Measurements from ENCODE around the gene PHACTR1. TPM values are rescaled to one million over a fixed set of nuclear protein-coding genes. Genes with fewer than 3 reads are reported as not detected.

Gene PHACTR1
- total and polyA plus RNA-seq, 2 of the 4 experiments (the other 2 are of a cell fraction) = not detected

DNA sequence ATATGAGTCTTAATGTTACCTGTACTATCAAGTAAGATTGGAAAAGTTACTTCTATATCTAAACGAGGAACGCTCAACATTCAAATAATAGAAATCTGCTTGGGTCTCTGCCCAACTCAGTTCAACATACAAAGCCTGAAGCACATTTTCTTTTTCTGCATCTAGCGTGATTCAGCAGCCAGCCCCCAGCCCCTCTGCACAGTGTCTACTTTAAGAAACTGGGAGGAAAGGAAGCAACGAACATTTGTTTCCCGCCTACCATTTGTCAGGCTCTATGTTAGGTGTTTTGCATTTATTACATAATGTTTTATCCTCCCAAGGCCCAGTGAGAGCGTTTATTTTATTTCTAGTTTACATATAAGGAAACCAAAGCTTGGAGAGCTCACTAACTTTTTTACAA is 17.3 kb downstream of the PHACTR1 start:
- H2BK5ac ChIP-seq (ENCODE audit: low read depth, low read length, poor library complexity, severe bottlenecking) = no peak overlapping the region
- no peak overlapping the region for H3K23ac ChIP-seq (ENCODE audit: low read depth, low read length)
- H2AK5ac ChIP-seq (ENCODE audit: low read depth, low read length) = no peak overlapping the region
- H4K91ac ChIP-seq (ENCODE audit: insufficient read depth, low read depth, low read length) = no peak overlapping the region
- H3K9ac ChIP-seq (ENCODE audit: low read depth, low read length) = no peak overlapping the region
- in situ Hi-C loops (cut with MboI; ENCODE audit: low sequenced_read_pairs) = no loop called here
- H4K8ac ChIP-seq (ENCODE audit: low read depth in 2 of 2, low read length in 2 of 2) = no peak overlapping the region
- H2AFZ ChIP-seq (replicated peaks; ENCODE audit: low read length, poor library complexity) = no peak overlapping the region
- H3K4me2 ChIP-seq (ENCODE audit: low read depth, low read length) = no peak overlapping the region
- H3K4me3 ChIP-seq (ENCODE audit: insufficient read depth, low read depth, low read length) = no peak overlapping the region
- no peaks in the 10 kb centered on the region for H3K27me3 ChIP-seq (ENCODE audit: control insufficient read depth, insufficient read depth, low read length)
- no peak overlapping the region for H4K5ac ChIP-seq (ENCODE audit: low read depth, low read length)
- intact Hi-C loops (cut with micrococcal nuclease) = no loop called here
- H3K9me1 ChIP-seq (ENCODE audit: insufficient read depth, low read length) = no peaks in the 10 kb centered on the region
- BruUV-seq (replicated peaks) = no TSS peak
- H3K9me3 ChIP-seq (ENCODE audit: control insufficient read depth, insufficient read depth, low read length) = peaks cover 1% of the 10 kb centered on the region
- DNase-seq = no peak
- no peaks in the 10 kb centered on the region for H3K79me1 ChIP-seq (ENCODE audit: low read depth in 1 of 2, low read length in 2 of 2)
- dilution Hi-C loops (cut with HindIII; ENCODE audit: low sequenced_read_pairs, unreplicated experiment) = no loop called here
- H2AK9ac ChIP-seq (replicated peaks; ENCODE audit: low read depth, low read length, poor library complexity) = no peak overlapping the region
- no peak overlapping the region for H3K18ac ChIP-seq (ENCODE audit: low read depth, low read length)
- H3K36me3 ChIP-seq (ENCODE audit: control insufficient read depth, insufficient read depth, low read length) = no peaks in the 10 kb centered on the region
- no peak for TF ChIP-seq RAD21 (IDR thresholded peaks at IDR 0.05; ENCODE audit: low read length)
- TF ChIP-seq RCOR1 (IDR thresholded peaks at IDR 0.05; ENCODE audit: insufficient replicate concordance, low read length) = no peak
- no peak for TF ChIP-seq SMC3 (IDR thresholded peaks at IDR 0.05; ENCODE audit: low read depth, low read length)
- TF ChIP-seq, protein P1, sequence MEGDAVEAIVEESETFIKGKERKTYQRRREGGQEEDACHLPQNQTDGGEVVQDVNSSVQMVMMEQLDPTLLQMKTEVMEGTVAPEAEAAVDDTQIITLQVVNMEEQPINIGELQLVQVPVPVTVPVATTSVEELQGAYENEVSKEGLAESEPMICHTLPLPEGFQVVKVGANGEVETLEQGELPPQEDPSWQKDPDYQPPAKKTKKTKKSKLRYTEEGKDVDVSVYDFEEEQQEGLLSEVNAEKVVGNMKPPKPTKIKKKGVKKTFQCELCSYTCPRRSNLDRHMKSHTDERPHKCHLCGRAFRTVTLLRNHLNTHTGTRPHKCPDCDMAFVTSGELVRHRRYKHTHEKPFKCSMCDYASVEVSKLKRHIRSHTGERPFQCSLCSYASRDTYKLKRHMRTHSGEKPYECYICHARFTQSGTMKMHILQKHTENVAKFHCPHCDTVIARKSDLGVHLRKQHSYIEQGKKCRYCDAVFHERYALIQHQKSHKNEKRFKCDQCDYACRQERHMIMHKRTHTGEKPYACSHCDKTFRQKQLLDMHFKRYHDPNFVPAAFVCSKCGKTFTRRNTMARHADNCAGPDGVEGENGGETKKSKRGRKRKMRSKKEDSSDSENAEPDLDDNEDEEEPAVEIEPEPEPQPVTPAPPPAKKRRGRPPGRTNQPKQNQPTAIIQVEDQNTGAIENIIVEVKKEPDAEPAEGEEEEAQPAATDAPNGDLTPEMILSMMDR (conservative IDR thresholded peaks at IDR 0.05; ENCODE audit: low read depth, low read length) = no peak
- no peak for TF ChIP-seq POLR2A (IDR thresholded peaks at IDR 0.05; ENCODE audit: low read depth, low read length)
- no peak for TF ChIP-seq CEBPB (IDR thresholded peaks at IDR 0.05; ENCODE audit: low read depth, low read length)
- TF ChIP-seq RFX5 (IDR thresholded peaks at IDR 0.05; ENCODE audit: low read depth, low read length) = no peak
- TF ChIP-seq CHD1 (IDR thresholded peaks at IDR 0.05; ENCODE audit: low read depth, low read length) = no peak
- no peak for TF ChIP-seq MXI1 (IDR thresholded peaks at IDR 0.05; ENCODE audit: borderline replicate concordance, low read depth, low read length)
- no peak for TF ChIP-seq NFE2L2 (IDR thresholded peaks at IDR 0.05; ENCODE audit: low read depth, low read length)
- no peak for TF ChIP-seq MAZ (IDR thresholded peaks at IDR 0.05; ENCODE audit: borderline replicate concordance, low read depth, low read length)
- TF ChIP-seq FOS (IDR thresholded peaks at IDR 0.05; ENCODE audit: low read depth, low read length) = no peak
- TF ChIP-seq MAFK (IDR thresholded peaks at IDR 0.05; ENCODE audit: low read depth, low read length) = no peak
- no peak for TF ChIP-seq ELK1 (IDR thresholded peaks at IDR 0.05; ENCODE audit: borderline replicate concordance, low read depth, low read length)
- TF ChIP-seq USF2 (IDR thresholded peaks at IDR 0.05; ENCODE audit: low read depth, low read length) = no peak
- no peak overlapping the region for H3K56ac ChIP-seq (ENCODE audit: extremely low read depth, insufficient read depth, low read length)
- no peaks in the 10 kb centered on the region for H4K20me1 ChIP-seq (ENCODE audit: insufficient read depth, low read length)
- no peaks in the 10 kb centered on the region for H3K4me1 ChIP-seq (ENCODE audit: control insufficient read depth, insufficient read depth, low read length)
- no peak overlapping the region for H2BK20ac ChIP-seq (ENCODE audit: low read depth, low read length)
- H2BK15ac ChIP-seq (ENCODE audit: low read depth, low read length) = no peak overlapping the region
- no CpG with 5 or more reads among the region's 6 CpGs for WGBS, 2 experiments (ENCODE audit: extremely low coverage in 2 of 2, insufficient read length in 1 of 2)
- ATAC-seq (ENCODE audit: low read depth) = no peak
- H3K14ac ChIP-seq (replicated peaks; ENCODE audit: low read depth, low read length) = no peak overlapping the region
- H3K27ac ChIP-seq (ENCODE audit: insufficient read depth, low read length) = no peak overlapping the region
- POLR2A ChIA-PET (ENCODE audit: unreplicated experiment) = no interaction called here
- no peak overlapping the region for H3K4ac ChIP-seq (ENCODE audit: low read depth, low read length)
- no peak overlapping the region for H2BK120ac ChIP-seq (ENCODE audit: low read depth, low read length)
- CTCF ChIA-PET = no interaction called here
